Small intestine (tissue), 16 donors: ENCODE measurements around the gene POM121L12. TPM values are rescaled to one million over a fixed set of nuclear protein-coding genes. Genes with fewer than 3 reads are reported as not detected.

ENCODE experiments used
- DNase-seq, 2 donors: peaks; one replicate each; pipeline versions ENCODE4 v3.0.0 to v3.0.0-alpha.2; 2013
- FAIRE-seq: peaks from 2 replicates; lab custom pipeline; 2012; peaks lifted over from hg19 to GRCh38; lab: Jason Lieb, UNC
- H3K27ac ChIP-seq, 3 donors: one replicate each; pipeline ENCODE4 v1.5.1; 2013; ENCODE audit warnings: low read length in 2 of 3, mild to moderate bottlenecking in 2 of 3, control low read depth in 1 of 3, inconsistent platforms in 1 of 3, low read depth in 1 of 3, moderate library complexity in 1 of 3
- H3K27me3 ChIP-seq, 3 donors: one replicate each; pipeline ENCODE4 v1.6.1; 2013; ENCODE audit warnings: low read length in 3 of 3, inconsistent platforms in 1 of 3; ENCODE audit not compliant: control insufficient read depth in 3 of 3, insufficient read depth in 3 of 3
- H3K36me3 ChIP-seq, 3 donors: one replicate each; pipeline ENCODE4 v1.6.1; 2013; ENCODE audit warnings: low read length in 3 of 3, inconsistent platforms in 1 of 3, low read depth in 1 of 3, mild to moderate bottlenecking in 1 of 3, moderate library complexity in 1 of 3; ENCODE audit not compliant: control insufficient read depth in 3 of 3, insufficient read depth in 2 of 3
- H3K4me1 ChIP-seq, 3 donors: one replicate each; pipeline ENCODE4 v1.6.1; 2013; ENCODE audit warnings: low read length in 2 of 3, inconsistent platforms in 1 of 3, low read depth in 1 of 3, mild to moderate bottlenecking in 1 of 3, moderate library complexity in 1 of 3; ENCODE audit not compliant: control insufficient read depth in 3 of 3, insufficient read depth in 2 of 3
- H3K4me3 ChIP-seq, 3 donors: one replicate each; pipeline ENCODE4 v1.5.1; 2013; ENCODE audit warnings: low read length in 3 of 3, control low read depth in 1 of 3, inconsistent platforms in 1 of 3, low read depth in 1 of 3, mild to moderate bottlenecking in 1 of 3, moderate library complexity in 1 of 3
- H3K9me3 ChIP-seq, 2 donors: one replicate each; pipeline ENCODE4 v1.6.1; 2013; ENCODE audit warnings: low read depth in 1 of 2, low read length in 1 of 2; ENCODE audit not compliant: control insufficient read depth in 2 of 2, insufficient read depth in 1 of 2
- WGBS, 3 donors: extraction: QIAGEN DNeasy Blood & Tissue Kit; methylation state at CpG; one replicate each; pipeline ENCODE4 v1.1.7; 2013; 5-methylcytosine and 5-hydroxymethylcytosine counted together
- long read RNA-seq, 10 donors: transcript quantifications; one replicate each; lab custom pipeline, GENCODE V29; 2026
- polyA plus RNA-seq, 4 donors: library from polyadenylated mRNA; stranded (reverse) in 3 of 4; unstranded in 1 of 4; fragments of 200-250 nt in 3 of 4; fragments of 120-200 nt in 1 of 4; gene quantifications; one replicate each; pipeline versions ENCODE4 v1.2.1 to v1.2.3, GENCODE V29; 2013
- donor health status: healthy with polysubstance abuse.
- donor health status: control.
- donor health status: control.
- donor health status: Bipolar disorder and iron deficiency.
- donor health status: healthy.

Gene POM121L12
- polyA plus RNA-seq = not detected
- long read RNA-seq, donor 1 = 0 reads
- long read RNA-seq, donor 2 = 0 reads
- long read RNA-seq, donor 3 = 0 reads
- long read RNA-seq, donor 4 = 0 reads
- long read RNA-seq, donor 5 = 0 reads
- long read RNA-seq, donor 6 = 0 reads
- long read RNA-seq, donor 7 = 0 reads
- long read RNA-seq, donor 8 = 0 reads
- long read RNA-seq, donor 9 = 0 reads
- long read RNA-seq, donor 10 = 0 reads

- WGBS, 3 donors = 92 to 94% (median 93%) methylated on average over 51 to 59 of the region's 59 CpGs
- Histone ChIP-seq H3K36me3 (no peaks in the 10 kb centered on the region), H3K4me3 (no peak within 1 kb of the TSS), H3K4me1 (no peaks in the 10 kb centered on the region), H3K27ac (no peak within 1 kb of the TSS), H3K9me3 (peaks cover 0 to 16% of the 10 kb centered on the region in 2 donors), H3K27me3 (no peaks in the 10 kb centered on the region)
- FAIRE-seq = no peak
- no peak for DNase-seq
Measured at GRCh38 chr7:53035499-53036412, at the start of gene POM121L12. TSS of gene POM121L12 (plus strand) at chr7:53035633. CDS start at chr7:53035672, 39 bp downstream.

- Histone ChIP-seq H3K9me3 (peaks cover 0 to 3% of the 10 kb centered on the region in 2 donors), H3K4me3 (no peak overlapping the region), H3K27ac (no peak overlapping the region), H3K4me1 (no peaks in the 10 kb centered on the region), H3K36me3 (no peaks in the 10 kb centered on the region), H3K27me3 (no peaks in the 10 kb centered on the region)
- FAIRE-seq (no peak), DNase-seq (no peak)
Measured at GRCh38 chr7:52992001-52992400, 43.4 kb upstream of the POM121L12 start.

- H3K4me1 ChIP-seq = no peaks in the 10 kb centered on the region
- H3K27me3 ChIP-seq = no peaks in the 10 kb centered on the region
- no peak for DNase-seq
- H3K36me3 ChIP-seq = no peaks in the 10 kb centered on the region
- no peak overlapping the region for H3K27ac ChIP-seq
- no peak for FAIRE-seq
- no peak overlapping the region for H3K4me3 ChIP-seq
- WGBS, 3 donors = 80 to 94% (median 90%) methylated on average over 4 of the region's 4 CpGs
- H3K9me3 ChIP-seq = peaks cover 0 to 3% of the 10 kb centered on the region in 2 donors
Measured at GRCh38 chr7:52992479-52993162, 42.8 kb upstream of the POM121L12 start.

GRCh38 chr7:52995676-52996075 is 39.8 kb upstream of the POM121L12 start:
- no peak overlapping the region for H3K4me3 ChIP-seq
- no peaks in the 10 kb centered on the region for H3K9me3 ChIP-seq
- FAIRE-seq (no peak), DNase-seq (no peak)
- 18 to 45% (median 19%) methylated on average over 1 of the region's 1 CpG for WGBS, 3 donors
- H3K36me3 ChIP-seq = no peaks in the 10 kb centered on the region
- H3K4me1 ChIP-seq = no peaks in the 10 kb centered on the region
- no peaks in the 10 kb centered on the region for H3K27me3 ChIP-seq
- H3K27ac ChIP-seq = no peak overlapping the region

GRCh38 chr7:53001221-53001620 is 34.2 kb upstream of the POM121L12 start:
- Histone ChIP-seq H3K9me3 (peaks cover 3 to 15% of the 10 kb centered on the region in 2 donors), H3K36me3 (no peaks in the 10 kb centered on the region), H3K27me3 (no peaks in the 10 kb centered on the region), H3K27ac (no peak overlapping the region), H3K4me1 (no peaks in the 10 kb centered on the region), H3K4me3 (no peak overlapping the region)
- DNase-seq (no peak), FAIRE-seq (no peak)
- 54 to 75% (median 60%) methylated on average over 3 of the region's 3 CpGs for WGBS, 3 donors

GRCh38 chr7:53002389-53002788 is 33.0 kb upstream of the POM121L12 start:
- no peak for FAIRE-seq
- 80 to 83% (median 80%) methylated on average over 7 of the region's 7 CpGs for WGBS, 3 donors

GRCh38 chr7:53003653-53004445 is 31.6 kb upstream of the POM121L12 start:
- no peak for FAIRE-seq
- Histone ChIP-seq H3K4me1 (no peaks in the 10 kb centered on the region), H3K27ac (no peak overlapping the region), H3K9me3 (peaks cover 3 to 18% of the 10 kb centered on the region in 2 donors), H3K36me3 (no peaks in the 10 kb centered on the region), H3K27me3 (no peaks in the 10 kb centered on the region), H3K4me3 (no peak overlapping the region)
- DNase-seq = no peak
- WGBS, 3 donors = 93 to 95% (median 94%) methylated on average over 28 to 29 of the region's 29 CpGs

More at GRCh38 chr7:53002389-53002788, 33.0 kb upstream of the POM121L12 start:
- Histone ChIP-seq H3K4me3 (no peak overlapping the region), H3K4me1 (no peaks in the 10 kb centered on the region), H3K9me3 (peaks cover 3 to 17% of the 10 kb centered on the region in 2 donors), H3K36me3 (no peaks in the 10 kb centered on the region), H3K27me3 (no peaks in the 10 kb centered on the region), H3K27ac (no peak overlapping the region)
- no peak for DNase-seq

- H3K27me3 ChIP-seq = no peaks in the 10 kb centered on the region
- FAIRE-seq = no peak
- DNase-seq = no peak
- H3K27ac ChIP-seq = no peak overlapping the region
- no peaks in the 10 kb centered on the region for H3K36me3 ChIP-seq
- peaks cover 0 to 3% of the 10 kb centered on the region in 2 donors for H3K9me3 ChIP-seq
- no peak overlapping the region for H3K4me3 ChIP-seq
- H3K4me1 ChIP-seq = no peaks in the 10 kb centered on the region
- WGBS, 3 donors = 43 to 84% (median 58%) methylated on average over 2 of the region's 2 CpGs
Measured at GRCh38 chr7:53013925-53014324, 21.5 kb upstream of the POM121L12 start.
